Measurements from ENCODE around the gene ANKRD40. TPM values are rescaled to one million over a fixed set of nuclear protein-coding genes. Genes with fewer than 3 reads are reported as not detected.

Gene ANKRD40
- total and polyA plus RNA-seq, 10 of the 15 experiments (the other 5 are each of a cell fraction or from before 2014, with no cell fraction given) = 5.9 to 21.7 (median 14.8) TPM

GRCh38 chr17:50687200-50688066, 20.3 kb downstream of the ANKRD40 start (continued):
- no peak for TF ChIP-seq BCL3 (IDR thresholded peaks at IDR 0.05; ENCODE audit: borderline replicate concordance, insufficient read depth, low read depth, low read length, poor library complexity, severe bottlenecking)

- WGBS (ENCODE audit: insufficient coverage, insufficient replicate concordance, low lambda C conversion rate, missing lambda C conversion rate) = 67% methylated on average over 14 of the region's 14 CpGs
- no peak overlapping the region for H3K4me3 ChIP-seq
- no peaks in the 10 kb centered on the region for H3K9me3 ChIP-seq (replicated peaks; ENCODE audit: control insufficient read depth, insufficient read depth, low read length)
- in situ Hi-C loops (cut with MboI) = no loop called here
- H3K4me1 ChIP-seq (ENCODE audit: control insufficient read depth, insufficient read depth, low read length) = no peaks in the 10 kb centered on the region
- no peak overlapping the region for H3K9ac ChIP-seq (ENCODE audit: control insufficient read depth, insufficient read depth, low read length)
- no peak for DNase-seq (ENCODE audit: low read depth, low spot score)
- no peak overlapping the region for H3K27ac ChIP-seq (ENCODE audit: control insufficient read depth, insufficient read depth)
- H3K79me2 ChIP-seq (ENCODE audit: control insufficient read depth, insufficient read depth, low read length) = no peaks in the 10 kb centered on the region
- BruUV-seq (replicated peaks) = no TSS peak
- intact Hi-C loops (cut with micrococcal nuclease; ENCODE audit: unreplicated experiment) = no loop called here
- H3K4me2 ChIP-seq (ENCODE audit: control insufficient read depth, insufficient read depth) = no peak overlapping the region
- POLR2A ChIA-PET = interaction anchor here (0.5 to 1.1 kb wide), 2 partner anchors 28 to 63 kb away, joined by 3 to 6 read pairs; no protein-coding TSS in a partner anchor
- RAD21 ChIA-PET (ENCODE audit: unreplicated experiment) = no interaction called here
- SMC1A ChIA-PET (ENCODE audit: uncharacterized antibody, unreplicated experiment) = no interaction called here
- no peak overlapping the region for H2AFZ ChIP-seq (ENCODE audit: control insufficient read depth, low read depth, low read length)
- ATAC-seq = no peak
- no peaks in the 10 kb centered on the region for H3K36me3 ChIP-seq (ENCODE audit: control insufficient read depth in 2 of 2, insufficient read depth in 2 of 2, low read length in 1 of 2)
- H3K27me3 ChIP-seq (replicated peaks in 1 of 2; ENCODE audit: control insufficient read depth in 2 of 2, insufficient read depth in 2 of 2, low read length in 1 of 2) = no peaks in the 10 kb centered on the region; a peak in 1 of 4 replicates
- FAIRE-seq = no peak
- TF ChIP-seq MTA2 (IDR thresholded peaks at IDR 0.05; ENCODE audit: low read depth) = no peak
- TF ChIP-seq LARP7 (IDR thresholded peaks at IDR 0.05) = no peak
- no peak for TF ChIP-seq POLR2A (IDR thresholded peaks at IDR 0.05; ENCODE audit: low read depth, low read length)
- no peak for TF ChIP-seq RAD21 (IDR thresholded peaks at IDR 0.05; ENCODE audit: insufficient read depth, low read depth, low read length)
- TF ChIP-seq TCF12 (IDR thresholded peaks at IDR 0.05; ENCODE audit: low read depth, low read length) = no peak
- no peak for TF ChIP-seq PAX8 (IDR thresholded peaks at IDR 0.05)
- TF ChIP-seq TAF1 (IDR thresholded peaks at IDR 0.05; ENCODE audit: borderline replicate concordance, low read depth, low read length) = no peak
- no peak for TF ChIP-seq CEBPZ (IDR thresholded peaks at IDR 0.05; ENCODE audit: low read depth, low read length)
- H4K20me1 ChIP-seq (ENCODE audit: control insufficient read depth, insufficient read depth) = no peaks in the 10 kb centered on the region
- CTCF ChIA-PET = interaction anchor here (1.5 kb wide), 1 partner anchor 10 kb away, joined by 4 read pairs; no protein-coding TSS in a partner anchor
Observed at GRCh38 chr17:50686494-50687199, 21.1 kb downstream of the ANKRD40 start.
